A673 (cell line): ENCODE data around the gene RPS8. TPM values are rescaled to one million over a fixed set of nuclear protein-coding genes. Genes with fewer than 3 reads are reported as not detected.

Experiments
- BruUV-seq: library from RNA; stranded (reverse); fragments of 400-500 nt; replicated peaks from 2 replicates; lab custom pipeline; 2021; lab: Mats Ljungman, UMichigan
- CTCF ChIA-PET: fragments of 300-600 bp; sonication (Branson Sonifier 250); formaldehyde crosslinking; loops from one replicate; lab custom pipeline; 2022; ENCODE audit warnings: antibody characterized with exemption; lab: Charles Lee
- POLR2A ChIA-PET: fragments of 300-600 bp; sonication (Branson Sonifier 250); formaldehyde crosslinking; loops from one replicate; lab custom pipeline; 2022; ENCODE audit warnings: antibody characterized with exemption; ENCODE audit not compliant: low non-redundant PET; lab: Charles Lee
- DNase-seq: peaks from one replicate; pipeline ENCODE4 v3.0.0-alpha.2; 2015; ENCODE audit warnings: low spot score
- H3K27ac ChIP-seq: fragments of 200-600 bp; sonication (generic); 2 replicates; pipeline ENCODE4 v1.5.1; 2016; ENCODE audit warnings: mixed run types, low read depth, mild to moderate bottlenecking, mixed read lengths, antibody characterized with exemption, low read length; ENCODE audit not compliant: poor library complexity, severe bottlenecking
- H3K27me3 ChIP-seq: fragments of 200-600 bp; sonication (generic); replicated peaks from 2 replicates; pipeline ENCODE4 v1.6.1; 2017; ENCODE audit warnings: mixed run types, low read depth, mild to moderate bottlenecking, mixed read lengths, antibody characterized with exemption, low read length; ENCODE audit not compliant: insufficient read depth, poor library complexity
- H3K36me3 ChIP-seq: fragments of 200-600 bp; sonication (generic); 2 replicates; pipeline ENCODE4 v1.6.1; 2016; ENCODE audit warnings: mixed run types, mild to moderate bottlenecking, mixed read lengths, antibody characterized with exemption, low read length; ENCODE audit not compliant: insufficient read depth, poor library complexity, severe bottlenecking
- H3K4me1 ChIP-seq: fragments of 200-600 bp; sonication (generic); 2 replicates; pipeline ENCODE4 v1.6.1; 2017; ENCODE audit warnings: mixed run types, mild to moderate bottlenecking, mixed read lengths, antibody characterized with exemption, low read length; ENCODE audit not compliant: insufficient read depth, poor library complexity, severe bottlenecking
- H3K4me3 ChIP-seq: fragments of 200-600 bp; sonication (generic); 2 replicates; pipeline ENCODE4 v1.5.1; 2016; ENCODE audit warnings: low read depth, mixed run types, mild to moderate bottlenecking, mixed read lengths, low read length; ENCODE audit not compliant: poor library complexity, severe bottlenecking
- H3K9me3 ChIP-seq: fragments of 200-600 bp; sonication (generic); 2 replicates; pipeline ENCODE4 v1.6.1; 2016; ENCODE audit warnings: mixed run types, low read depth, mild to moderate bottlenecking, mixed read lengths, antibody characterized with exemption, low read length; ENCODE audit not compliant: poor library complexity, severe bottlenecking
- CTCF ChIP-seq: fragments of 300-800, 200-600 bp; sonication (generic); conservative IDR thresholded peaks from 2 replicates; pipeline ENCODE4 v1.5.1; 2017; ENCODE audit warnings: low read depth, mild to moderate bottlenecking, antibody characterized with exemption, low read length, moderate library complexity, mixed read lengths
- EZH2 ChIP-seq: fragments of 200-600 bp; sonication (generic); IDR thresholded peaks from 2 replicates; pipeline ENCODE4 v1.6.1; 2017; ENCODE audit warnings: borderline replicate concordance, low read depth, mild to moderate bottlenecking, mixed read lengths, antibody characterized with exemption, low read length; ENCODE audit not compliant: poor library complexity, severe bottlenecking
- intact Hi-C: fragments of 100-400 bp; cut with micrococcal nuclease; formaldehyde crosslinking; loops from one replicate; pipeline ENCODE4 v1.10.0; 2022; ENCODE audit not compliant: unreplicated experiment
- total RNA-seq: library from RNA; stranded (reverse); gene quantifications from 2 replicates; pipeline ENCODE4 v1.2.3, GENCODE V29; 2021

Gene RPS8
- total RNA-seq, 1 experiment from 2014 or later = 1,734 TPM

GRCh38 chr1:44826375-44827196 lies 51.2 kb downstream of the RPS8 start:
- no peak for DNase-seq
- intact Hi-C loops = no loop called here
- BruUV-seq = no TSS peak
- H3K4me1 ChIP-seq = peaks cover 11% of the 10 kb centered on the region
- H3K36me3 ChIP-seq = no peaks in the 10 kb centered on the region
- H3K9me3 ChIP-seq = no peaks in the 10 kb centered on the region
- CTCF ChIA-PET = no interaction called here
- TF ChIP-seq EZH2 = no peak
- TF ChIP-seq CTCF = no peak
- H3K27me3 ChIP-seq = no peaks in the 10 kb centered on the region
- POLR2A ChIA-PET = interaction anchor here (0.6 kb wide), 1 partner anchor 1817 kb away, joined by 3 read pairs; no protein-coding TSS in a partner anchor
- no peak overlapping the region for H3K27ac ChIP-seq
- no peak overlapping the region for H3K4me3 ChIP-seq

GRCh38 chr1:44827197-44828002 lies 52.1 kb downstream of the RPS8 start:
- Histone ChIP-seq H3K4me1 (peaks cover 13% of the 10 kb centered on the region), H3K27ac (no peak overlapping the region), H3K9me3 (no peaks in the 10 kb centered on the region), H3K36me3 (no peaks in the 10 kb centered on the region), H3K27me3 (no peaks in the 10 kb centered on the region), H3K4me3 (no peak overlapping the region)
- intact Hi-C loops = no loop called here
- no TSS peak for BruUV-seq
- no peak for DNase-seq
- CTCF ChIA-PET = interaction anchor here (0.5 kb wide), 1 partner anchor 28 kb away, joined by 3 read pairs; the partner anchor contains the start of gene PLK3
- no peak for TF ChIP-seq EZH2
- TF ChIP-seq CTCF = no peak
- POLR2A ChIA-PET = no interaction called here

GRCh38 chr1:44828003-44828651 lies 52.8 kb downstream of the RPS8 start:
- intact Hi-C loops = no loop called here
- no peak overlapping the region for H3K27ac ChIP-seq
- no peak for DNase-seq
- no peaks in the 10 kb centered on the region for H3K9me3 ChIP-seq
- ChIA-PET CTCF (no interaction called here), POLR2A (no interaction called here)
- TF ChIP-seq EZH2 = no peak
- TF ChIP-seq CTCF = no peak
- no peaks in the 10 kb centered on the region for H3K36me3 ChIP-seq
- peaks cover 13% of the 10 kb centered on the region for H3K4me1 ChIP-seq
- H3K27me3 ChIP-seq = no peaks in the 10 kb centered on the region
- no peak overlapping the region for H3K4me3 ChIP-seq
- BruUV-seq = no TSS peak
